HepG2 (cell line): Measurements from ENCODE around the gene SHPK. TPM values are rescaled to one million over a fixed set of nuclear protein-coding genes. Genes with fewer than 3 reads are reported as not detected.

Experiments
- ATF7-NPFF ChIP-seq: sonication (generic); formaldehyde crosslinking; IDR thresholded peaks from 2 replicates; pipeline ENCODE4 v1.8.1; 2023; ENCODE audit warnings: mild to moderate bottlenecking, low read depth, missing genetic modification reagents, moderate library complexity
- GZF1 ChIP-seq: sonication (generic); formaldehyde crosslinking; IDR thresholded peaks from 2 replicates; pipeline ENCODE4 v1.5.1; 2020; ENCODE audit warnings: mild to moderate bottlenecking, missing genetic modification reagents
- NFE2L2 ChIP-seq: fragments of 150-350 bp; IDR thresholded peaks from 2 replicates; pipeline ENCODE4 v1.6.1; 2014; ENCODE audit warnings: low read length
- NKX3-1 ChIP-seq: sonication (generic); formaldehyde crosslinking; IDR thresholded peaks from 2 replicates; pipeline ENCODE4 v1.5.0; 2020; ENCODE audit warnings: missing genetic modification reagents
- PATZ1 ChIP-seq: sonication (generic); formaldehyde crosslinking; IDR thresholded peaks from 2 replicates; pipeline ENCODE4 v1.4.0; 2020; ENCODE audit warnings: missing genetic modification reagents
- RXRA ChIP-seq: sonication (generic); formaldehyde crosslinking; IDR thresholded peaks from 2 replicates; pipeline ENCODE4 v1.5.1; 2020; ENCODE audit warnings: missing genetic modification reagents
- SIX4 ChIP-seq: sonication (generic); formaldehyde crosslinking; IDR thresholded peaks from 2 replicates; pipeline ENCODE4 v1.4.0; 2020; ENCODE audit warnings: missing genetic modification reagents
- TAF1 ChIP-seq: sonication (generic); formaldehyde crosslinking; IDR thresholded peaks from 2 replicates; pipeline ENCODE4 v1.4.0; 2020; ENCODE audit warnings: missing genetic modification reagents
- TOE1 ChIP-seq: sonication (generic); formaldehyde crosslinking; IDR thresholded peaks from 2 replicates; pipeline ENCODE4 v1.4.0; 2020; ENCODE audit warnings: mild to moderate bottlenecking, missing genetic modification reagents
- YY1 ChIP-seq: IDR thresholded peaks from 2 replicates; pipeline ENCODE4 v1.6.1; 2011; ENCODE audit warnings: low read length, low read depth, moderate library complexity, mild to moderate bottlenecking; ENCODE audit not compliant: insufficient read depth, insufficient replicate concordance
- ZNF280D ChIP-seq: sonication (generic); formaldehyde crosslinking; IDR thresholded peaks from 2 replicates; pipeline ENCODE4 v1.5.1; 2020; ENCODE audit warnings: mild to moderate bottlenecking, missing genetic modification reagents
- ZNF75D ChIP-seq: sonication (generic); formaldehyde crosslinking; IDR thresholded peaks from 2 replicates; pipeline ENCODE4 v1.8.1; 2023; ENCODE audit warnings: missing genetic modification reagents, mild to moderate bottlenecking, borderline replicate concordance
- ZNF790 ChIP-seq: sonication (generic); formaldehyde crosslinking; IDR thresholded peaks from 2 replicates; pipeline ENCODE4 v1.8.0; 2022; ENCODE audit warnings: missing genetic modification reagents, mild to moderate bottlenecking, borderline replicate concordance
- polyA plus RNA-seq, 8 experiments: library from polyadenylated mRNA; depleted of rRNA in 3 of 8; stranded (reverse) in 7 of 8; unstranded in 1 of 8; fragments of >200 nt; fragmentation: Illumina TruSeq in 4 of 8; extraction: Trizol in 4 of 8; gene quantifications; 2 replicates each; pipeline versions ENCODE4 v1.2.1 to v1.2.3, GENCODE V29; 2011 to 2016; ENCODE audit warnings: low read depth in 4 of 8, missing spikeins in 1 of 8, mixed read lengths in 1 of 8; ENCODE audit not compliant: insufficient read depth in 1 of 8
- total RNA-seq, 5 experiments: library from RNA; depleted of rRNA; stranded (reverse); fragments of >200 nt; fragmentation: Illumina TruSeq; extraction: Trizol; gene quantifications; 2 replicates each; pipeline ENCODE4 v1.2.3, GENCODE V29; 2016; ENCODE audit warnings: low read depth in 1 of 5
- TF ChIP-seq, protein P1 (sequence below): sonication (generic); formaldehyde crosslinking; IDR thresholded peaks from 2 replicates; pipeline ENCODE4 v1.4.0; 2020; ENCODE audit warnings: missing genetic modification reagents
- TF ChIP-seq, protein P2 (sequence below): IDR thresholded peaks from 2 replicates; pipeline ENCODE4 v1.6.1; 2016
- TF ChIP-seq, protein P3 (sequence below): sonication (generic); formaldehyde crosslinking; conservative IDR thresholded peaks from 2 replicates; pipeline ENCODE4 v1.8.1; 2023; ENCODE audit warnings: missing genetic modification reagents
- TF ChIP-seq, protein P4 (sequence below): sonication (generic); formaldehyde crosslinking; IDR thresholded peaks from 2 replicates; pipeline ENCODE4 v1.5.0; 2020; ENCODE audit warnings: missing genetic modification reagents

SHPK gene
- total and polyA plus RNA-seq, 2 of the 13 experiments (the other 11 are each of a cell fraction or from before 2014, with no cell fraction given) = 16.2 to 30.9 TPM

DNA sequence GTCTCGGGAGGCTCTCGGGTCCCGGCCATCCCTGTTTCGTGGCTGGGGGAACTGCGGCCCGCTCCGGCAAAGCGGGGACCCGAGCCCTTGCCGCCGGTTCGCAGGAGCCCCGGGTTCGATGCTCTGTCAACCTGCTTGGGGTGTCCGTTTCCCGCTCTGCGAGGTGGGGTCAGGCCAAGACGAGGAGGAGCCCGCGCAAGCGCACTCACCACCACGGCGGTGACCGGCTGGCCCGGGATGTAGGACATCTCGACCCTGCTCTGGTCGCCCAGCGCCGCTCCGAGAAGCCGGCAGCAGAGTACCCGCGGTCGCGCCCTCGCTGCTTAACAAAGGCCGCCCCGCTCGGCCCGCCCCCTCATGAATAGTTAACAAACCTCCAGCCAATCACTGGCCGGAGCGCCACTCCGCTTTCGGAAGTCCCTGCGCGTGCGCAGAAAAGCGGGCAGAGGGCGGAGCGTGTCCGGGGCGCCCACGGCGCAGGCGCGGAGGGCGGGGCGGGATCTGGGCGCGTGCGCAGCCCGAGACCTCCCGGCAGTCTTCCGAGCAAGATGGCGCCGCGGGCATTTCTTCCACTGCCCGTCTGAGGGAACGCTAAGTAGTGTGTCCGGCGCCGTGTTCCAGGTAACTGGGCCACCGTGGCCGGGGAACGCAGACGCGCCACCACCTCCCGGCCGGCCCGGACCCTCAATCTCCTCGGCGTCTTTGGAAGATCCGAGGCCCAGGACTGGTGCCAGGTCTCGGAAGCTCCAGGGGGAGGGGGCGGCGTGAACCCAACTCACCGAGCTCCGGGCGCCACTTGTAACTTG is 32.4 kb upstream of the SHPK start, which contains the start of the genes EMC6 and TAX1BP3 (continued):
- TF ChIP-seq, protein P1, sequence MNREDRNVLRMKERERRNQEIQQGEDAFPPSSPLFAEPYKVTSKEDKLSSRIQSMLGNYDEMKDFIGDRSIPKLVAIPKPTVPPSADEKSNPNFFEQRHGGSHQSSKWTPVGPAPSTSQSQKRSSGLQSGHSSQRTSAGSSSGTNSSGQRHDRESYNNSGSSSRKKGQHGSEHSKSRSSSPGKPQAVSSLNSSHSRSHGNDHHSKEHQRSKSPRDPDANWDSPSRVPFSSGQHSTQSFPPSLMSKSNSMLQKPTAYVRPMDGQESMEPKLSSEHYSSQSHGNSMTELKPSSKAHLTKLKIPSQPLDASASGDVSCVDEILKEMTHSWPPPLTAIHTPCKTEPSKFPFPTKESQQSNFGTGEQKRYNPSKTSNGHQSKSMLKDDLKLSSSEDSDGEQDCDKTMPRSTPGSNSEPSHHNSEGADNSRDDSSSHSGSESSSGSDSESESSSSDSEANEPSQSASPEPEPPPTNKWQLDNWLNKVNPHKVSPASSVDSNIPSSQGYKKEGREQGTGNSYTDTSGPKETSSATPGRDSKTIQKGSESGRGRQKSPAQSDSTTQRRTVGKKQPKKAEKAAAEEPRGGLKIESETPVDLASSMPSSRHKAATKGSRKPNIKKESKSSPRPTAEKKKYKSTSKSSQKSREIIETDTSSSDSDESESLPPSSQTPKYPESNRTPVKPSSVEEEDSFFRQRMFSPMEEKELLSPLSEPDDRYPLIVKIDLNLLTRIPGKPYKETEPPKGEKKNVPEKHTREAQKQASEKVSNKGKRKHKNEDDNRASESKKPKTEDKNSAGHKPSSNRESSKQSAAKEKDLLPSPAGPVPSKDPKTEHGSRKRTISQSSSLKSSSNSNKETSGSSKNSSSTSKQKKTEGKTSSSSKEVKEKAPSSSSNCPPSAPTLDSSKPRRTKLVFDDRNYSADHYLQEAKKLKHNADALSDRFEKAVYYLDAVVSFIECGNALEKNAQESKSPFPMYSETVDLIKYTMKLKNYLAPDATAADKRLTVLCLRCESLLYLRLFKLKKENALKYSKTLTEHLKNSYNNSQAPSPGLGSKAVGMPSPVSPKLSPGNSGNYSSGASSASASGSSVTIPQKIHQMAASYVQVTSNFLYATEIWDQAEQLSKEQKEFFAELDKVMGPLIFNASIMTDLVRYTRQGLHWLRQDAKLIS (CRISPR knock-in tag) = no peak; the same call in 1 of the 2 replicates
- TF ChIP-seq, protein P2, sequence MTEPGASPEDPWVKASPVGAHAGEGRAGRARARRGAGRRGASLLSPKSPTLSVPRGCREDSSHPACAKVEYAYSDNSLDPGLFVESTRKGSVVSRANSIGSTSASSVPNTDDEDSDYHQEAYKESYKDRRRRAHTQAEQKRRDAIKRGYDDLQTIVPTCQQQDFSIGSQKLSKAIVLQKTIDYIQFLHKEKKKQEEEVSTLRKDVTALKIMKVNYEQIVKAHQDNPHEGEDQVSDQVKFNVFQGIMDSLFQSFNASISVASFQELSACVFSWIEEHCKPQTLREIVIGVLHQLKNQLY (CRISPR knock-in tag) = no peak
- no peak for TF ChIP-seq ZNF790 (CRISPR knock-in tag)
- TF ChIP-seq TOE1 (CRISPR knock-in tag) = no peak
- TF ChIP-seq, protein P3, sequence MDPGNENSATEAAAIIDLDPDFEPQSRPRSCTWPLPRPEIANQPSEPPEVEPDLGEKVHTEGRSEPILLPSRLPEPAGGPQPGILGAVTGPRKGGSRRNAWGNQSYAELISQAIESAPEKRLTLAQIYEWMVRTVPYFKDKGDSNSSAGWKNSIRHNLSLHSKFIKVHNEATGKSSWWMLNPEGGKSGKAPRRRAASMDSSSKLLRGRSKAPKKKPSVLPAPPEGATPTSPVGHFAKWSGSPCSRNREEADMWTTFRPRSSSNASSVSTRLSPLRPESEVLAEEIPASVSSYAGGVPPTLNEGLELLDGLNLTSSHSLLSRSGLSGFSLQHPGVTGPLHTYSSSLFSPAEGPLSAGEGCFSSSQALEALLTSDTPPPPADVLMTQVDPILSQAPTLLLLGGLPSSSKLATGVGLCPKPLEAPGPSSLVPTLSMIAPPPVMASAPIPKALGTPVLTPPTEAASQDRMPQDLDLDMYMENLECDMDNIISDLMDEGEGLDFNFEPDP (CRISPR knock-in tag) = no peak
- TF ChIP-seq, protein P4, sequence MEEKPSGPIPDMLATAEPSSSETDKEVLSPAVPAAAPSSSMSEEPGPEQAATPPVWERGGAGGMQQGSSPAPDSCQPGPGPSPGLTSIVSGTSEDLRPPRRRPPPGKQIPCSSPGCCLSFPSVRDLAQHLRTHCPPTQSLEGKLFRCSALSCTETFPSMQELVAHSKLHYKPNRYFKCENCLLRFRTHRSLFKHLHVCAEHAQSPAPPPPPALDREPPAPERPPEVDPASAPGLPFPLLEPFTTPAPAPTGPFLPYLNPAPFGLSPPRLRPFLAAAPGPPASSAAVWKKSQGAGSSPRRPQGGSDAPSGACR = no peak; the same call in 1 of the 2 replicates
- TF ChIP-seq PATZ1 (CRISPR knock-in tag) = no peak
- peak; percentile 42; the same call in 1 of the 2 replicates for TF ChIP-seq ZNF280D (CRISPR knock-in tag)
- TF ChIP-seq ZNF75D (CRISPR knock-in tag) = no peak
- TF ChIP-seq ATF7-NPFF (CRISPR knock-in tag) = no peak
- no peak for TF ChIP-seq NFE2L2
- no peak for TF ChIP-seq SIX4 (CRISPR knock-in tag)
- TF ChIP-seq NKX3-1 (CRISPR knock-in tag) = no peak; the same call in 1 of the 2 replicates
- TF ChIP-seq TAF1 (CRISPR knock-in tag) = peak; percentile 99
- peak; percentile 97 for TF ChIP-seq YY1
- TF ChIP-seq RXRA = peak; percentile 13; the same call in 1 of the 2 replicates
- TF ChIP-seq GZF1 (CRISPR knock-in tag) = no peak
